GM23338 (cell line): ENCODE results near the gene PTP4A2. TPM values are rescaled to one million over a fixed set of nuclear protein-coding genes. Genes with fewer than 3 reads are reported as not detected.
"Not testable (repeated sequence)": the region's sequence is repeated elsewhere in the genome, so short reads cannot be mapped to it uniquely, and the experiment has no call there.

ENCODE experiments used
- ATAC-seq: fragments of 200-7000 bp; cut with Tn5 transposase; 3 replicates; pipeline ENCODE4 v1.9.1; 2020
- DNase-seq: peaks from one replicate; pipeline ENCODE4 v3.0.0-alpha.2; 2015; ENCODE audit warnings: low spot score
- H2AFZ ChIP-seq: fragments of 200-600 bp; sonication (generic); 2 replicates; pipeline ENCODE4 v1.8.0; 2016; ENCODE audit warnings: antibody characterized with exemption, mild to moderate bottlenecking, moderate library complexity
- H3F3A ChIP-seq: fragments of 200-600 bp; sonication (generic); replicated peaks from 2 replicates; pipeline ENCODE4 v1.8.0; 2017; ENCODE audit warnings: antibody characterized with exemption, mixed run types, low read depth
- H3K27ac ChIP-seq: fragments of 200-600 bp; sonication (generic); 2 replicates; pipeline ENCODE4 v1.6.1; 2016; ENCODE audit warnings: low read depth
- H3K27me3 ChIP-seq: fragments of 200-600 bp; sonication (generic); 2 replicates; pipeline ENCODE4 v1.8.0; 2016; ENCODE audit warnings: mild to moderate bottlenecking, mixed run types, moderate library complexity; ENCODE audit not compliant: insufficient read depth
- H3K36me3 ChIP-seq: fragments of 200-600 bp; sonication (generic); 2 replicates; pipeline ENCODE4 v1.8.0; 2016; ENCODE audit warnings: mild to moderate bottlenecking; ENCODE audit not compliant: insufficient read depth
- H3K4me1 ChIP-seq: fragments of 200-600 bp; sonication (generic); 2 replicates; pipeline ENCODE4 v1.8.0; 2016; ENCODE audit warnings: mild to moderate bottlenecking, moderate library complexity; ENCODE audit not compliant: insufficient read depth
- H3K4me2 ChIP-seq: fragments of 200-600 bp; sonication (generic); 2 replicates; pipeline ENCODE4 v1.7.1; 2017; ENCODE audit warnings: mixed run types
- H3K4me3 ChIP-seq: fragments of 200-600 bp; sonication (generic); 2 replicates; pipeline ENCODE4 v1.6.1; 2016; ENCODE audit warnings: mixed run types
- H3K79me2 ChIP-seq: fragments of 200-600 bp; sonication (generic); replicated peaks from 2 replicates; pipeline ENCODE4 v1.8.0; 2017; ENCODE audit warnings: mild to moderate bottlenecking; ENCODE audit not compliant: insufficient read depth
- H3K9me2 ChIP-seq: fragments of 200-600 bp; sonication (generic); 2 replicates; pipeline ENCODE4 v1.8.0; 2017; ENCODE audit not compliant: insufficient read depth
- H4K20me1 ChIP-seq: fragments of 200-600 bp; sonication (generic); replicated peaks from 2 replicates; pipeline ENCODE4 v1.8.0; 2017; ENCODE audit warnings: mild to moderate bottlenecking; ENCODE audit not compliant: insufficient read depth
- H3K27ac Mint-ChIP-seq: 2 replicates; pipeline ENCODE4 v1.8.0; 2020; ENCODE audit warnings: inconsistent platforms, mild to moderate bottlenecking, moderate library complexity, mixed read lengths
- H3K27me3 Mint-ChIP-seq: 3 replicates; pipeline ENCODE4 v1.8.0; 2022; ENCODE audit warnings: low read depth, mild to moderate bottlenecking, moderate library complexity, mixed read lengths, inconsistent platforms; ENCODE audit not compliant: insufficient read depth, poor library complexity
- H3K36me3 Mint-ChIP-seq: 3 replicates; pipeline ENCODE4 v1.8.0; 2021; ENCODE audit warnings: low read depth, mild to moderate bottlenecking, inconsistent platforms, moderate library complexity, mixed read lengths
- H3K4me1 Mint-ChIP-seq: 3 replicates; pipeline ENCODE4 v1.8.0; 2020; ENCODE audit warnings: mild to moderate bottlenecking, inconsistent platforms, mixed read lengths
- H3K4me3 Mint-ChIP-seq: 3 replicates; pipeline ENCODE4 v1.8.0; 2021; ENCODE audit warnings: moderate library complexity, mild to moderate bottlenecking, inconsistent platforms, mixed read lengths
- H3K9me3 Mint-ChIP-seq: 3 replicates; pipeline ENCODE4 v1.8.0; 2020; ENCODE audit warnings: moderate library complexity, mild to moderate bottlenecking, inconsistent platforms, mixed read lengths
- EZH2 ChIP-seq: fragments of 200-600 bp; sonication (generic); IDR thresholded peaks from one replicate; pipeline ENCODE4 v1.8.0; 2017; ENCODE audit warnings: antibody characterized with exemption, mild to moderate bottlenecking, low read depth; ENCODE audit not compliant: unreplicated experiment
- EZH2phosphoT487 ChIP-seq: fragments of 200-600 bp; sonication (generic); IDR thresholded peaks from one replicate; pipeline ENCODE4 v1.8.1; 2018; ENCODE audit warnings: antibody characterized with exemption; ENCODE audit not compliant: unreplicated experiment
- JUNB ChIP-seq: IDR thresholded peaks from one replicate; pipeline ENCODE4 v1.6.1; 2016; ENCODE audit warnings: antibody characterized with exemption; ENCODE audit not compliant: unreplicated experiment
- POLR2AphosphoS5 ChIP-seq: IDR thresholded peaks from 2 replicates; pipeline ENCODE4 v1.6.1; 2016; ENCODE audit warnings: antibody characterized with exemption, low read depth
- REST ChIP-seq: IDR thresholded peaks from one replicate; pipeline ENCODE4 v1.6.1; 2018; ENCODE audit warnings: antibody characterized with exemption; ENCODE audit not compliant: unreplicated experiment
- STAT1 ChIP-seq: IDR thresholded peaks from one replicate; pipeline ENCODE4 v1.6.1; 2016; ENCODE audit warnings: antibody characterized with exemption; ENCODE audit not compliant: unreplicated experiment
- polyA plus RNA-seq: library from polyadenylated mRNA; unstranded; fragments of >200 nt; fragmentation: Nextera tagmentation; extraction: Ambion mirVana; gene quantifications from 2 replicates; pipeline ENCODE4 v1.2.1, GENCODE V29; 2016
- total RNA-seq: library from RNA; depleted of rRNA; stranded (reverse); fragments of >200 nt; shearing (Covaris generic); gene quantifications from 2 replicates; pipeline ENCODE4 v1.2.3, GENCODE V29; 2014

Gene PTP4A2
- total and polyA plus RNA-seq, 2 experiments from 2014 or later = 153 to 260 TPM

GRCh38 chr1:31926252-31926651 is 11.9 kb downstream of the PTP4A2 start:
- TF ChIP-seq EZH2 (no peak), REST (no peak), POLR2AphosphoS5 (no peak), EZH2phosphoT487 (no peak), STAT1 (no peak)
- Histone ChIP-seq H4K20me1 (peaks cover 62% of the 10 kb centered on the region), H3K36me3 (no peaks in the 10 kb centered on the region), H3K4me2 (no peak overlapping the region), H3K9me2 (no peaks in the 10 kb centered on the region), H3K27ac (no peak overlapping the region), H3K4me3 (no peak overlapping the region), H3F3A (no peaks in the 10 kb centered on the region), H2AFZ (no peak overlapping the region), H3K27me3 (no peaks in the 10 kb centered on the region), H3K79me2 (peaks cover 99% of the 10 kb centered on the region), H3K4me1 (peaks cover 27% of the 10 kb centered on the region)
- Mint-ChIP-seq H3K36me3 (no peaks in the 10 kb centered on the region), H3K27me3 (no peaks in the 10 kb centered on the region), H3K9me3 (no peaks in the 10 kb centered on the region), H3K4me3 (no peak overlapping the region), H3K27ac (no peak overlapping the region), H3K4me1 (peaks cover 31% of the 10 kb centered on the region)
- ATAC-seq (no peak), DNase-seq (no peak)

- not testable (repeated sequence) for ATAC-seq, H3K36me3 Mint-ChIP-seq, DNase-seq, H3K9me2 ChIP-seq, H3K4me2 ChIP-seq, H2AFZ ChIP-seq, H3F3A ChIP-seq, H3K27ac ChIP-seq, H3K4me3 ChIP-seq, H3K36me3 ChIP-seq, H3K9me3 Mint-ChIP-seq, H3K27me3 ChIP-seq, H3K27me3 Mint-ChIP-seq, H3K4me3 Mint-ChIP-seq, H3K27ac Mint-ChIP-seq
- H3K79me2 ChIP-seq = peaks cover 99% of the 10 kb centered on the region
- peaks cover 59% of the 10 kb centered on the region for H4K20me1 ChIP-seq
- peaks cover 28% of the 10 kb centered on the region for H3K4me1 Mint-ChIP-seq
- peaks cover 24% of the 10 kb centered on the region for H3K4me1 ChIP-seq
These were observed 12.3 kb downstream of the PTP4A2 start for GRCh38 chr1:31925824-31926223.

GRCh38 chr1:31924839-31925238 is 13.3 kb downstream of the PTP4A2 start:
- no peaks in the 10 kb centered on the region for H3K9me3 Mint-ChIP-seq
- no peaks in the 10 kb centered on the region for H3K9me2 ChIP-seq
- H3K36me3 ChIP-seq = no peaks in the 10 kb centered on the region
- H3K27me3 Mint-ChIP-seq = no peaks in the 10 kb centered on the region
- H3K4me1 ChIP-seq = peaks cover 20% of the 10 kb centered on the region
- no peaks in the 10 kb centered on the region for H3K27me3 ChIP-seq
- peaks cover 54% of the 10 kb centered on the region for H4K20me1 ChIP-seq
- H3K4me3 ChIP-seq = no peak overlapping the region
- ATAC-seq (no peak), DNase-seq (no peak)
- H2AFZ ChIP-seq = no peak overlapping the region
- H3K27ac ChIP-seq = no peak overlapping the region
- no peaks in the 10 kb centered on the region for H3F3A ChIP-seq
- no peak overlapping the region for H3K4me3 Mint-ChIP-seq
- H3K4me2 ChIP-seq = no peak overlapping the region
- H3K27ac Mint-ChIP-seq = no peak overlapping the region
- peaks cover 99% of the 10 kb centered on the region for H3K79me2 ChIP-seq
- H3K36me3 Mint-ChIP-seq = peaks cover 4% of the 10 kb centered on the region; the same call in 2 of the 3 replicates
- peaks cover 23% of the 10 kb centered on the region for H3K4me1 Mint-ChIP-seq
- no peak for TF ChIP-seq EZH2phosphoT487
- TF ChIP-seq REST = no peak
- no peak for TF ChIP-seq JUNB
- no peak for TF ChIP-seq POLR2AphosphoS5
